NT2/D1 (cell line): ENCODE data around the gene FARP1.

Experiments used
- SUZ12 ChIP-seq: IDR thresholded peaks from 2 replicates; pipeline ENCODE4 v1.6.1; 2011; ENCODE audit not compliant: insufficient read length, insufficient read depth; ENCODE audit errors: extremely low read depth
- ZNF274 ChIP-seq: IDR thresholded peaks from 2 replicates; pipeline ENCODE4 v1.6.1; 2011; ENCODE audit warnings: mild to moderate bottlenecking, low read depth, low read length

GRCh38 chr13:98299966-98300350 is 157.1 kb downstream of the FARP1 start:
- TF ChIP-seq ZNF274: no peak
- no peak for TF ChIP-seq SUZ12
